Dermis lymphatic vessel endothelial cell (primary cell): ENCODE data around the gene PSMA3. TPM values are rescaled to one million over a fixed set of nuclear protein-coding genes. Genes with fewer than 3 reads are reported as not detected.

Experiments used
- total RNA-seq: library from RNA; depleted of rRNA; stranded (reverse); fragments of >200 nt; gene quantifications from 2 replicates; pipeline ENCODE4 v1.2.1, GENCODE V29; 2014

The PSMA3 gene
- total RNA-seq = 73.3 and 95.7 TPM in 2 replicates

GRCh38 chr14:58244556-58245387 lies at the start of gene PSMA3:
PSMA3 (plus strand) TSS chr14:58244843; CDS start chr14:58244921, 78 bp downstream.

GRCh38 chr14:58199726-58200479 lies 44.7 kb upstream of the PSMA3 start, which contains the start of gene ACTR10:
ACTR10 (plus strand) TSS chr14:58200149; CDS start chr14:58200218, 69 bp downstream.

GRCh38 chr14:58298477-58299400 lies 54.1 kb downstream of the PSMA3 start, which contains the start of gene ARID4A:
ARID4A (plus strand) TSS chr14:58298555; CDS start chr14:58299855, 1,300 bp downstream.

Other genes with a start within 250 kb of the PSMA3 start
- 2.8 and 5.5 TPM in 2 replicates for gene ARMH4, start 92.6 kb upstream of the PSMA3 start, total RNA-seq
- 28.1 and 36.3 TPM in 2 replicates for gene ACTR10, start 44.7 kb upstream of the PSMA3 start, total RNA-seq
- gene ARID4A, start 53.7 kb downstream of the PSMA3 start, total RNA-seq = 16.6 and 17.6 TPM in 2 replicates
- gene TOMM20L, start 151.1 kb downstream of the PSMA3 start, total RNA-seq = not detected in 2 replicates
- 15.2 and 20.6 TPM in 2 replicates for gene TIMM9, start 182.7 kb downstream of the PSMA3 start, total RNA-seq
- gene KIAA0586, start 182.9 kb downstream of the PSMA3 start, total RNA-seq = 13.1 and 21.8 TPM in 2 replicates